HepG2 (cell line): ENCODE data around the gene GRIP1. TPM values are rescaled to one million over a fixed set of nuclear protein-coding genes. Genes with fewer than 3 reads are reported as not detected.

Experiments
- ATAC-seq: fragments of 200-7000 bp; cut with Tn5 transposase; 3 replicates; pipeline ENCODE4 v1.9.1; 2020; ENCODE audit warnings: mild to moderate bottlenecking, moderate library complexity
- BruUV-seq: library from RNA; stranded (reverse); fragments of 400-500 nt; replicated peaks from 2 replicates; lab custom pipeline; 2021; lab: Mats Ljungman, UMichigan
- CTCF ChIA-PET: fragments of 300-600 bp; formaldehyde crosslinking; extraction: SDS; loops from one replicate; lab custom pipeline; 2021; ENCODE audit warnings: low total read pairs, inconsistent platforms, low intra/inter-chr PET ratio; lab: Yijun Ruan, JAX
- POLR2A ChIA-PET: fragments of 350-600 bp; sonication (Branson Sonifier 250); formaldehyde crosslinking; loops from one replicate; lab custom pipeline; 2020; ENCODE audit warnings: antibody characterized with exemption, inconsistent platforms; lab: Yijun Ruan, JAX
- DNase-seq: peaks from one replicate; pipeline ENCODE4 v3.0.0-alpha.2; 2015; ENCODE audit warnings: low spot score
- FAIRE-seq: peaks from 3 replicates; lab custom pipeline; 2011; peaks lifted over from hg19 to GRCh38; lab: Jason Lieb, UNC
- H2AFZ ChIP-seq: one replicate; pipeline ENCODE4 v1.6.1; 2011; ENCODE audit warnings: low read length, inconsistent platforms
- H3K27ac ChIP-seq: fragments of 300-600 bp; 3 replicates; pipeline ENCODE4 v1.8.0; 2011; ENCODE audit warnings: mixed run types, mild to moderate bottlenecking, mixed read lengths, low read length, inconsistent platforms; ENCODE audit not compliant: insufficient read depth; ENCODE audit errors: extremely low read length
- H3K27me3 ChIP-seq, 2 experiments: fragments of 200-600 bp in 1 of 2; 2 replicates in 1 of 2; 3 replicates in 1 of 2; pipeline versions ENCODE4 v1.6.0 to v1.8.0; 2011; ENCODE audit warnings: low read length in 2 of 2, mild to moderate bottlenecking in 2 of 2, moderate library complexity in 2 of 2, inconsistent platforms in 1 of 2; ENCODE audit not compliant: insufficient read depth in 2 of 2, control insufficient read depth in 1 of 2
- H3K36me3 ChIP-seq, 2 experiments: fragments of 200-600 bp in 1 of 2; replicated peaks in 1 of 2; 2 replicates in 1 of 2; 3 replicates in 1 of 2; pipeline versions ENCODE4 v1.5.1 to v1.8.0; 2011; ENCODE audit warnings: low read length in 2 of 2, inconsistent platforms in 1 of 2; ENCODE audit not compliant: insufficient read depth in 2 of 2, control insufficient read depth in 1 of 2
- H3K4me1 ChIP-seq: 2 replicates; pipeline ENCODE4 v1.5.1; 2012; ENCODE audit warnings: low read length, inconsistent platforms; ENCODE audit not compliant: insufficient read depth
- H3K4me2 ChIP-seq: 2 replicates; pipeline ENCODE4 v1.6.0; 2011; ENCODE audit warnings: low read depth, low read length, inconsistent platforms
- H3K4me3 ChIP-seq, 3 experiments: fragments of 200-600 bp in 1 of 3; sonication (generic), shearing (Covaris generic) in 1 of 3; replicated peaks in 1 of 3; 2 replicates each; pipeline ENCODE4 v1.5.1; 2011 to 2016; ENCODE audit warnings: low read length in 3 of 3, inconsistent platforms in 2 of 3, low read depth in 2 of 3, mild to moderate bottlenecking in 2 of 3, control low read depth in 1 of 3, mixed read lengths in 1 of 3; ENCODE audit not compliant: insufficient read depth in 1 of 3
- H3K79me2 ChIP-seq: one replicate; pipeline ENCODE4 v1.6.1; 2011; ENCODE audit warnings: low read length, inconsistent platforms; ENCODE audit not compliant: insufficient read depth
- H3K9ac ChIP-seq: 2 replicates; pipeline ENCODE4 v1.6.0; 2011; ENCODE audit warnings: mild to moderate bottlenecking, low read depth, low read length, inconsistent platforms; ENCODE audit not compliant: insufficient read depth
- H3K9me3 ChIP-seq: 2 replicates; pipeline ENCODE4 v1.5.1; 2012; ENCODE audit warnings: mild to moderate bottlenecking, low read length
- H4K20me1 ChIP-seq: 2 replicates; pipeline ENCODE4 v1.6.0; 2011; ENCODE audit warnings: inconsistent platforms, mild to moderate bottlenecking, low read length, moderate library complexity; ENCODE audit not compliant: insufficient read depth
- AGO1 ChIP-seq: fragments of 200-400 bp; formaldehyde crosslinking; IDR thresholded peaks from 2 replicates; pipeline ENCODE4 v1.6.1; 2017; ENCODE audit warnings: mild to moderate bottlenecking, low read depth, low read length, moderate library complexity; ENCODE audit not compliant: poor library complexity, severe bottlenecking
- HMGXB3 ChIP-seq: sonication (generic); formaldehyde crosslinking; IDR thresholded peaks from 2 replicates; pipeline ENCODE4 v1.4.0; 2020; ENCODE audit warnings: missing genetic modification reagents, borderline replicate concordance
- HNRNPK ChIP-seq: fragments of 200-400 bp; formaldehyde crosslinking; IDR thresholded peaks from 2 replicates; pipeline ENCODE4 v1.6.1; 2018; ENCODE audit warnings: low read length, low read depth, moderate library complexity, mild to moderate bottlenecking; ENCODE audit not compliant: poor library complexity, severe bottlenecking
- KDM2A ChIP-seq: sonication (generic); formaldehyde crosslinking; IDR thresholded peaks from 2 replicates; pipeline ENCODE4 v1.4.0; 2020; ENCODE audit warnings: low read depth, missing genetic modification reagents, borderline replicate concordance
- KMT2A ChIP-seq: sonication (generic); formaldehyde crosslinking; IDR thresholded peaks from 2 replicates; pipeline ENCODE4 v1.4.0; 2020; ENCODE audit warnings: missing genetic modification reagents
- MED13 ChIP-seq: sonication (generic); formaldehyde crosslinking; IDR thresholded peaks from 2 replicates; pipeline ENCODE4 v1.5.0; 2020; ENCODE audit warnings: missing genetic modification reagents
- NR2F2 ChIP-seq: IDR thresholded peaks from 2 replicates; pipeline ENCODE4 v1.6.1; 2012; ENCODE audit warnings: low read depth, inconsistent platforms, borderline replicate concordance
- RARA ChIP-seq: IDR thresholded peaks from 2 replicates; pipeline ENCODE4 v1.6.1; 2016; ENCODE audit warnings: missing genetic modification reagents, missing compliant biosample characterization
- RBM22 ChIP-seq: fragments of 200-400 bp; formaldehyde crosslinking; optimal IDR thresholded peaks from 2 replicates; pipeline ENCODE3; 2017; ENCODE audit warnings: mild to moderate bottlenecking, low read length, moderate library complexity
- SMAD3 ChIP-seq: sonication (generic); formaldehyde crosslinking; IDR thresholded peaks from 2 replicates; pipeline ENCODE4 v1.4.0; 2020; ENCODE audit warnings: missing genetic modification reagents
- TRIM24 ChIP-seq: sonication (generic); formaldehyde crosslinking; IDR thresholded peaks from 2 replicates; pipeline ENCODE4 v1.8.0; 2022; ENCODE audit warnings: mild to moderate bottlenecking, missing genetic modification reagents
- ZNF296 ChIP-seq: sonication (generic); formaldehyde crosslinking; conservative IDR thresholded peaks from 2 replicates; pipeline ENCODE4 v1.5.0; 2020; ENCODE audit warnings: mild to moderate bottlenecking, missing genetic modification reagents
- WGBS: methylation state at CpG from one replicate; pipeline ENCODE4 v1.1.6; 2017; ENCODE audit warnings: low lambda C conversion rate; 5-methylcytosine and 5-hydroxymethylcytosine counted together
- in situ Hi-C: cut with HindIII; loops from 2 replicates; pipeline ENCODE4 v1.10.0; 2017; ENCODE audit warnings: low pct_unique_long_range_greater_than_20kb; ENCODE audit not compliant: extremely low pct_ligation_motif_present
- intact Hi-C: fragments of 100-400 bp; cut with micrococcal nuclease; formaldehyde crosslinking; loops from one replicate; pipeline ENCODE4 v1.10.0; 2022; ENCODE audit not compliant: unreplicated experiment
- polyA plus RNA-seq, 8 experiments: library from polyadenylated mRNA; depleted of rRNA in 3 of 8; stranded (reverse) in 7 of 8; unstranded in 1 of 8; fragments of >200 nt; fragmentation: Illumina TruSeq in 4 of 8; extraction: Trizol in 4 of 8; gene quantifications; 2 replicates each; pipeline versions ENCODE4 v1.2.1 to v1.2.3, GENCODE V29; 2011 to 2016; ENCODE audit warnings: low read depth in 4 of 8, missing spikeins in 1 of 8, mixed read lengths in 1 of 8; ENCODE audit not compliant: insufficient read depth in 1 of 8
- total RNA-seq, 5 experiments: library from RNA; depleted of rRNA; stranded (reverse); fragments of >200 nt; fragmentation: Illumina TruSeq; extraction: Trizol; gene quantifications; 2 replicates each; pipeline ENCODE4 v1.2.3, GENCODE V29; 2016; ENCODE audit warnings: low read depth in 1 of 5
- TF ChIP-seq, protein P1 (sequence below): sonication (generic); formaldehyde crosslinking; IDR thresholded peaks from 2 replicates; pipeline ENCODE4 v1.9.0; 2021; ENCODE audit warnings: missing genetic modification reagents, borderline replicate concordance

GRIP1 gene
- total and polyA plus RNA-seq, 2 of the 13 experiments (the other 11 are each of a cell fraction or from before 2014, with no cell fraction given), result not detected

GRCh38 chr12:66500091-66500490 is 178.8 kb downstream of the GRIP1 start:
- 1% methylated on average over 3 of the region's 3 CpGs for WGBS
- no peak overlapping the region for H2AFZ ChIP-seq
- DNase-seq (no peak), ATAC-seq (no peak)
- CTCF ChIA-PET, result no interaction called here
- no peaks in the 10 kb centered on the region for H3K4me1 ChIP-seq
- in situ Hi-C loops, result no loop called here
- H3K27ac ChIP-seq, result no peak overlapping the region
- H3K79me2 ChIP-seq, result no peaks in the 10 kb centered on the region
- TF ChIP-seq TRIM24 (CRISPR knock-in tag) (no peak), MED13 (CRISPR knock-in tag) (no peak), HMGXB3 (no peak), NR2F2 (no peak), KDM2A (CRISPR knock-in tag) (no peak), ZNF296 (CRISPR knock-in tag) (no peak), KMT2A (CRISPR knock-in tag) (no peak), HNRNPK (no peak), AGO1 (no peak), RARA (CRISPR knock-in tag) (no peak), RBM22 (no peak), SMAD3 (CRISPR knock-in tag) (no peak)
- TF ChIP-seq, protein P1, sequence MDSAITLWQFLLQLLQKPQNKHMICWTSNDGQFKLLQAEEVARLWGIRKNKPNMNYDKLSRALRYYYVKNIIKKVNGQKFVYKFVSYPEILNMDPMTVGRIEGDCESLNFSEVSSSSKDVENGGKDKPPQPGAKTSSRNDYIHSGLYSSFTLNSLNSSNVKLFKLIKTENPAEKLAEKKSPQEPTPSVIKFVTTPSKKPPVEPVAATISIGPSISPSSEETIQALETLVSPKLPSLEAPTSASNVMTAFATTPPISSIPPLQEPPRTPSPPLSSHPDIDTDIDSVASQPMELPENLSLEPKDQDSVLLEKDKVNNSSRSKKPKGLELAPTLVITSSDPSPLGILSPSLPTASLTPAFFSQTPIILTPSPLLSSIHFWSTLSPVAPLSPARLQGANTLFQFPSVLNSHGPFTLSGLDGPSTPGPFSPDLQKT (CRISPR knock-in tag), result no peak
- TF ChIP-seq, all 625 proteins: peak for 0
- no peaks in the 10 kb centered on the region for H4K20me1 ChIP-seq
- H3K27me3 ChIP-seq, result no peaks in the 10 kb centered on the region
- BruUV-seq, result no TSS peak
- POLR2A ChIA-PET, result no interaction called here
- no peak overlapping the region for H3K9ac ChIP-seq
- intact Hi-C loops, result no loop called here
- no peak for FAIRE-seq
- H3K36me3 ChIP-seq, result no peaks in the 10 kb centered on the region
- H3K9me3 ChIP-seq, result no peaks in the 10 kb centered on the region
- no peak overlapping the region for H3K4me2 ChIP-seq
- H3K4me3 ChIP-seq, result no peak overlapping the region
